OCI-LY1 (cell line): Measurements from ENCODE around the gene TOPAZ1.

Experiments
- H2AFZ ChIP-seq: fragments of 200-600 bp; sonication (generic), shearing (Covaris generic); 2 replicates; pipeline ENCODE4 v1.6.0; 2014; ENCODE audit warnings: antibody characterized with exemption, mild to moderate bottlenecking, low read length
- H3F3A ChIP-seq: fragments of 200-600 bp; sonication (generic), shearing (Covaris generic); 2 replicates; pipeline ENCODE4 v1.6.0; 2014; ENCODE audit warnings: mild to moderate bottlenecking, antibody characterized with exemption, low read length, moderate library complexity; ENCODE audit not compliant: insufficient read depth
- H3K27ac ChIP-seq: fragments of 200-600 bp; sonication (generic); 2 replicates; pipeline ENCODE4 v1.5.1; 2014; ENCODE audit warnings: low read length, mixed run types, mild to moderate bottlenecking, low read depth; ENCODE audit not compliant: poor library complexity, severe bottlenecking
- H3K27me3 ChIP-seq: fragments of 200-600 bp; sonication (generic); 2 replicates; pipeline ENCODE4 v1.6.0; 2014; ENCODE audit warnings: antibody characterized with exemption, mild to moderate bottlenecking, low read length, moderate library complexity; ENCODE audit not compliant: insufficient read depth
- H3K36me3 ChIP-seq: fragments of 200-600 bp; sonication (generic); 2 replicates; pipeline ENCODE4 v1.6.1; 2014; ENCODE audit warnings: mild to moderate bottlenecking, antibody characterized with exemption, low read length, moderate library complexity, mixed read lengths; ENCODE audit not compliant: insufficient read depth
- H3K4me1 ChIP-seq: fragments of 200-600 bp; sonication (generic); 2 replicates; pipeline ENCODE4 v1.5.1; 2014; ENCODE audit warnings: mild to moderate bottlenecking, low read length, moderate library complexity; ENCODE audit not compliant: insufficient read depth, severe bottlenecking
- H3K4me2 ChIP-seq: fragments of 200-600 bp; sonication (generic), shearing (Covaris generic); 2 replicates; pipeline ENCODE4 v1.6.1; 2014; ENCODE audit warnings: low read length
- H3K4me3 ChIP-seq: fragments of 200-600 bp; sonication (generic); 2 replicates; pipeline ENCODE4 v1.5.1; 2014; ENCODE audit warnings: low read length, low read depth, mild to moderate bottlenecking, mixed read lengths; ENCODE audit not compliant: poor library complexity, severe bottlenecking
- H3K79me2 ChIP-seq: fragments of 200-600 bp; shearing (Covaris generic); 2 replicates; pipeline ENCODE4 v1.6.1; 2016; ENCODE audit warnings: mixed run types, low read length, mixed read lengths; ENCODE audit not compliant: insufficient read depth
- H3K9ac ChIP-seq: fragments of 200-600 bp; sonication (generic), shearing (Covaris generic); 2 replicates; pipeline ENCODE4 v1.6.1; 2014; ENCODE audit warnings: mild to moderate bottlenecking, low read length, mixed read lengths
- H3K9me2 ChIP-seq: fragments of 200-600 bp; sonication (generic), shearing (Covaris generic); 2 replicates; pipeline ENCODE4 v1.6.1; 2014; ENCODE audit warnings: low read depth, mild to moderate bottlenecking, low read length, mixed read lengths
- H3K9me3 ChIP-seq: fragments of 200-600 bp; shearing (Covaris generic); 2 replicates; pipeline ENCODE4 v1.6.1; 2014; ENCODE audit warnings: low read length, mixed read lengths
- H4K20me1 ChIP-seq: fragments of 200-600 bp; sonication (generic), shearing (Covaris generic); 2 replicates; pipeline ENCODE4 v1.6.0; 2016; ENCODE audit warnings: mild to moderate bottlenecking, low read length; ENCODE audit not compliant: insufficient read depth
- CTCF ChIP-seq: fragments of 200-600 bp; sonication (generic), shearing (Covaris generic); IDR thresholded peaks from 2 replicates; pipeline ENCODE4 v1.5.1; 2017; ENCODE audit warnings: mild to moderate bottlenecking, antibody characterized with exemption, low read length, moderate library complexity, mixed read lengths
- EZH2 ChIP-seq: fragments of 200-600 bp; sonication (generic), shearing (Covaris generic); IDR thresholded peaks from 2 replicates; pipeline ENCODE4 v1.8.0; 2017; ENCODE audit warnings: borderline replicate concordance, mixed run types, mild to moderate bottlenecking, antibody characterized with exemption, low read length, moderate library complexity, mixed read lengths

TOPAZ1 gene

GRCh38 chr3:44339181-44340057 lies 97.7 kb downstream of the TOPAZ1 start:
- H3K36me3 ChIP-seq, result no peaks in the 10 kb centered on the region
- H3K27ac ChIP-seq, result peak overlapping the region; percentile 67
- H4K20me1 ChIP-seq, result no peaks in the 10 kb centered on the region
- H3K79me2 ChIP-seq, result 0 out of 2 replicates have a peak, but pooled peaks cover 5% of the 10 kb centered on the region
- H3K27me3 ChIP-seq, result no peaks in the 10 kb centered on the region
- peak overlapping the region; percentile 64 for H3K4me3 ChIP-seq
- TF ChIP-seq EZH2 (no peak), CTCF (no peak)
- H3K9ac ChIP-seq, result peak overlapping the region; percentile 63
- H2AFZ ChIP-seq, result 0 out of 2 replicates have a peak overlapping the region, but pooled peaks have one; percentile 64
- no peaks in the 10 kb centered on the region for H3K9me2 ChIP-seq
- no peaks in the 10 kb centered on the region for H3F3A ChIP-seq
- no peaks in the 10 kb centered on the region for H3K9me3 ChIP-seq
- peak overlapping the region; percentile 92 for H3K4me2 ChIP-seq
- peaks cover 24% of the 10 kb centered on the region for H3K4me1 ChIP-seq

GRCh38 chr3:44340058-44340395 lies 98.3 kb downstream of the TOPAZ1 start:
- 0 out of 2 replicates have a peak, but pooled peaks cover 5% of the 10 kb centered on the region for H3K79me2 ChIP-seq
- no peaks in the 10 kb centered on the region for H3K27me3 ChIP-seq
- H3K4me2 ChIP-seq, result peak overlapping the region; percentile 92
- H3K36me3 ChIP-seq, result no peaks in the 10 kb centered on the region
- H3K4me1 ChIP-seq, result peaks cover 24% of the 10 kb centered on the region
- H3K9ac ChIP-seq, result peak overlapping the region; percentile 63
- peak overlapping the region; percentile 64 for H3K4me3 ChIP-seq
- no peak overlapping the region for H2AFZ ChIP-seq
- peak overlapping the region; percentile 15 for H3K27ac ChIP-seq
- no peaks in the 10 kb centered on the region for H3K9me3 ChIP-seq
- H4K20me1 ChIP-seq, result no peaks in the 10 kb centered on the region
- no peaks in the 10 kb centered on the region for H3K9me2 ChIP-seq
- TF ChIP-seq EZH2 (no peak), CTCF (no peak)
- no peaks in the 10 kb centered on the region for H3F3A ChIP-seq

- Histone ChIP-seq H3K79me2 (0 out of 2 replicates have a peak, but pooled peaks cover 5% of the 10 kb centered on the region), H3K36me3 (no peaks in the 10 kb centered on the region), H3K27ac (no peak overlapping the region), H3K9me3 (no peaks in the 10 kb centered on the region), H3K4me2 (no peak overlapping the region), H3K4me3 (no peak overlapping the region), H3K4me1 (peaks cover 23% of the 10 kb centered on the region), H2AFZ (no peak overlapping the region), H4K20me1 (no peaks in the 10 kb centered on the region), H3K9ac (no peak overlapping the region), H3F3A (no peaks in the 10 kb centered on the region), H3K9me2 (no peaks in the 10 kb centered on the region), H3K27me3 (no peaks in the 10 kb centered on the region)
- TF ChIP-seq CTCF, result no peak
- no peak for TF ChIP-seq EZH2
These were observed 100.6 kb downstream of the TOPAZ1 start for GRCh38 chr3:44342176-44342790.
